GM12891 (cell line): ENCODE measurements around the gene PTPRN2.
"Not testable (repeated sequence)": the region's sequence is repeated elsewhere in the genome, so short reads cannot be mapped to it uniquely, and the experiment has no call there.

Experiments
- DNase-seq: peaks from one replicate; pipeline ENCODE4 v3.0.0; 2011; ENCODE audit warnings: low spot score; ENCODE audit not compliant: insufficient read length
- FAIRE-seq: peaks from 2 replicates; lab custom pipeline; 2011; peaks lifted over from hg19 to GRCh38; lab: Jason Lieb, UNC
- PAX5 ChIP-seq: IDR thresholded peaks from 2 replicates; pipeline ENCODE4 v1.6.1; 2011; ENCODE audit warnings: low read length, moderate library complexity, mild to moderate bottlenecking; ENCODE audit not compliant: insufficient read depth, severe bottlenecking
- POLR2A ChIP-seq: IDR thresholded peaks from 2 replicates; pipeline ENCODE4 v1.6.1; 2011; ENCODE audit warnings: low read depth, low read length, control low read depth
- POLR2AphosphoS5 ChIP-seq: IDR thresholded peaks from 2 replicates; pipeline ENCODE4 v1.6.1; 2011; ENCODE audit warnings: low read depth, low read length, control low read depth
- POU2F2 ChIP-seq: IDR thresholded peaks from 2 replicates; pipeline ENCODE4 v1.6.1; 2011; ENCODE audit warnings: low read depth, mild to moderate bottlenecking, control low read depth, low read length, moderate library complexity
- SPI1 ChIP-seq: IDR thresholded peaks from 2 replicates; pipeline ENCODE4 v1.6.1; 2011; ENCODE audit warnings: low read depth, low read length, control low read depth
- TAF1 ChIP-seq: IDR thresholded peaks from 2 replicates; pipeline ENCODE4 v1.6.1; 2011; ENCODE audit warnings: low read depth, low read length, control low read depth

PTPRN2 gene

DNA sequence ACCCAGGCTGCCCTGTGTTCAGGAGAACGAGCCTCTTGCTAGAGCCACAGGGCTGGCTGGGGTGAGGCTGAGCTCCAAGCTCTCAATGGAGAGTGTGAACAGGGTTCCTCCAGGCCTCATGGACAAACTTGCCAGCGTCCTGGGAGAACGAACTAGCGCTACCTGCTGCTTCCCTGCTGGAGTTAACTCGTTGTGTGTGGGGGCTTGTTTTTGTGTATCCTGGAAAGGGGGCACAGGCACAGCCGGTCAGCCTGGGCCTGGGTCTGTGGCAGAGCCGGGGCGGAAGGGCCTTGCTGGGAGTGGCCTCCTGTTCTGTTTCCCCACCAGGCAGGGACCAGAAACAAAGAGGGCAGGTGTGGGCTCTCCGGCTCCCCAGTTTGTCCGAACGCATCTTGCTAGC, 991.6 kb downstream of the PTPRN2 start:
- no peak for DNase-seq
- no peak for FAIRE-seq
- no peak for TF ChIP-seq PAX5
- no peak for TF ChIP-seq SPI1
- TF ChIP-seq POLR2A = no peak
- TF ChIP-seq TAF1 = no peak
- TF ChIP-seq POU2F2 = no peak
- TF ChIP-seq POLR2AphosphoS5 = no peak

DNA sequence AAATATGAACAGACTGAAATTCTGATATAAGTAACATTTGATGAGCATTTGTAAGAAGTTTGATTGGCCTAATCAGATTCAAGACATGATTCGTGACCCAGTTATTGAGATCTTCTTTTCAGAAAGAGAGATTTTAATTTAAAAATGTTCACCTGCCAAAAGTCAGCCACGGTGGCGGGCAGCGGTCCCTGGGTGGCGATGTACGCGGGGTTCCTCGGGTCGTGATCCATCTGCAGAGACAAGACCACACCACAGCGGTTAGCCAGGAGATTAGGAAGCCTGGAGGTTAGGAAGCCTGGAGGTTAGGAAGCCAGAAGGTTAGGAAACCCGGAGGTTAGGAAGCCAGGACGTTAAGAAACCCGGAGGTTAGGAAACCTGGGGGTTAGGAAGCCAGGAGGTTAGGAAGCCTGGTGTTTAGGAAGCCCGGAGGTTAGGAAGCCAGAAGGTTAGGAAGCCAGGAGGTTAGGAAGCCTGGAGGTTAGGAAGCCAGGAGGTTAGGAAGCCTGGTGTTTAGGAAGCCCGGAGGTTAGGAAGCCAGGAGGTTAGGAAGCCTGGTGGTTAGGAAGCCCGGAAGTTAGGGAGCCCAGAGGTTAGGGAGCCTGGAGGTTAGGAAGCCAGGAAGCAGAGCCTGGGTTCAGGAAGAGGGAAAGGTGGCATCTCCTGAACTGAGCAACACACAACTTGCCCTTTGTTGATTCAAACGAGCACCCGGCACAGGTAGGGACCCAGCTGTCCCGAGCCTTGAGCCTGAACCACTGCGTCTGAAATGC, 992.4 kb downstream of the PTPRN2 start:
- no peak for FAIRE-seq
- DNase-seq = no peak
- TF ChIP-seq TAF1 (no peak), POLR2AphosphoS5 (no peak), PAX5 (no peak), POLR2A (no peak), POU2F2 (no peak), SPI1 (no peak)

DNA sequence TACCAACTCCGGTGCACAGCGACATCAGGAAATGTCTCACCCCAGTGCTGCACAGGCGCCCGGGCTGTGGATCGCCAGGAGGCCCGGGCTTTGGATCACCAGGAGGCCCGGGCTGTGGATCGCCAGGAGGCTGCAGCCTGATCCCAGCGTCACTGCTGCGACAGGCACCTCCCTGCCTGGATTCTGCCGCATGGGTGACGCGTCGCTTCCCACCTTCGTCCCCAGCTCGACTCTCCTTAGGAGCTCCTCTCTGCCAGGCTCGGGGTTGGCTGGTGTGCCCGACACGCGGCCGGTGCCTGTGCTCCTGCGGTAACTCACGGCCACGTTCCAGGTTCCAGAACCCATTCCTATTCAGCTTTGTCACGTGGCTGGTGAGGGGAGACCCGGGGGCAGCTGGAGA, 993.3 kb downstream of the PTPRN2 start:
- FAIRE-seq (no peak), DNase-seq (no peak)
- TF ChIP-seq POU2F2 (no peak), POLR2A (no peak), POLR2AphosphoS5 (no peak), SPI1 (no peak), TAF1 (no peak), PAX5 (no peak)

DNA sequence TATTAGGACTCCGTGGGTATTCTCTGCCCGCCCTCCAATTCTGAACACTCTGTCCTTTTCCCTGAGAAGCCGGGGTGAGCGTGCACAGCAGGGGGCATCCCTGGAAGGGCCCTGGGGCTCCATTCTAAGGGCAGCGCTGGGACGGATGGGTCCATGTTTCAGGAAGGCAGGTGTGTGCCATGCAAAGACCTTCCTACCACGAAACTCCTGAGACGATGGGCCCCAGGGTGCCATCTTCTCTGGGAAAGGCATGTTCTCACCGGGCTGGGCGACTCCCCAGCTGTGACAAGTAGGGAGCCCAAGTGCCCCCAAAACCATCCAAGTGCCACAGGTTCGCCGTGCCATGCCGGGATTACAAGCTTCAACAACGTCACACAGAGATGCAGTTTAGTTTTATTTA, 994.1 kb downstream of the PTPRN2 start:
- TF ChIP-seq POU2F2 (no peak), SPI1 (no peak), PAX5 (no peak), TAF1 (no peak), POLR2AphosphoS5 (no peak), POLR2A (no peak)
- no peak for DNase-seq
- FAIRE-seq = no peak

DNA sequence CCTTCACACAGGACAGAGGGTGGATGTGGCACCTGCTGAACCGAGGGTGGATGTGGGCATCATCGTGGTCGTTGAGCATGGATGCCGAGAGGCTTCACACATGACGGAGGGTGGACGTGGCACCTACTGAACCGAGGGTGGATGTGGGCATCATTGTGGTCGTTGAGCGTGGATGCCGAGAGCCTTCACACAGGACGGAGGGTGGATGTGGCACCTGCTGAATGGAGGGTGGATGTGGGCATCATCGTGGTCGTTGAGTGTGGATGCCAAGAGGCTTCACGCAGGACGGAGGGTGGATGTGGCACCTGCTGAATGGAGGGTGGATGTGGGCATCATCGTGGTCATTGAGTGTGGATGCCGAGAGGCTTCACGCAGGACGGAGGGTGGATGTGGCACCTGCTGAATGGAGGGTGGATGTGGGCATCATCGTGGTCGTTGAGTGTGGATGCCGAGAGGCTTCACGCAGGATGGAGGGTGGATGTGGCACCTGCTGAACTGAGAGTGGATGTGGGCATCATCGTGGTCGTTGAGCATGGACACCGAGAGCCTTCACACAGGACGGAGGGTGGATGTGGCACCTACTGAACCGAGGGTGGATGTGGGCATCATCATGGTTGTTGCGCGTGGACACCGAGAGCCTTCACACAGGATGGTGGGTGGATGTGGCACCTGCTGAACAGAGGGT, 994.8 kb downstream of the PTPRN2 start:
- FAIRE-seq, DNase-seq: not testable (repeated sequence)

DNA sequence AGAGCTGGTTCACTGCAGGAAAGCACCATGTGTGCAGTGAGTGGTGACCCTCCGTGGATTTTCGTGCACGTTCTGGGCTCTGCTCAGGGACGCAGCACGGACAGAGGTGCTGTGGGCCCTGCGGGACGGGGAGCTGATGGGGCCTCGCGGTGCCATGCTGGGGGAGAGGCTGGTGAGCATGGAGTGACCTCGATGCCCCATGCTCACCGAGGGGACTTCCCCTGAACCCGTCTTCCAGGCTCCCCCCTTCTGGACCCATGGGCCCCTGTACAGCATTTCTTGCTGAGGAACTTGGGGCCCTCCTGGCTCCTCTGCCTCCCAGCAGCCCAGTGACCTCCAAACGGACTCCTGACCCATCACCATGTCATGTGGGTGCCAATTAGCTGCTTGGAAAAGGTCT, 997.1 kb downstream of the PTPRN2 start:
- FAIRE-seq (no peak), DNase-seq (no peak)
- TF ChIP-seq SPI1 (no peak), PAX5 (no peak), POLR2AphosphoS5 (no peak), POLR2A (no peak), TAF1 (no peak), POU2F2 (no peak)

DNA sequence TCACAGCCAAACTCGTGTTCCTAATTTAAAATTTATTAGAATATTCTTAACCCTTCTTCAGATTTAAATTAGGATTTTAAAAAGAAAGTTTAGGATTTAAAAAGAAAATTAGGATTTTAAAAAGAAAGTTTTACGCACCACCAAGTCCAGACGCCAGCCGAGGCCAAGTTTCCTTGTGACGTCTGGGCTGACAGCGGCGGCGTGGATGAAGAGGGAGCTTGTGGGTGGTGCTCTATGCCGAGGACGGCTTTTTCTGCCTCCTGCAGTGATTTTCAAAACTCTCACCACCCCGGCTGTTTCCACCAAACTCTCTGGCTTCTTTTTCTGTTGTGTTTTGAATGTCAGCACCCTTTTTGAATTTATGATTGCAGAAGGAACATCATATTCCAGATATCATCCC, 997.9 kb downstream of the PTPRN2 start:
- no peak for TF ChIP-seq POLR2AphosphoS5
- FAIRE-seq (no peak), DNase-seq (no peak)

DNA sequence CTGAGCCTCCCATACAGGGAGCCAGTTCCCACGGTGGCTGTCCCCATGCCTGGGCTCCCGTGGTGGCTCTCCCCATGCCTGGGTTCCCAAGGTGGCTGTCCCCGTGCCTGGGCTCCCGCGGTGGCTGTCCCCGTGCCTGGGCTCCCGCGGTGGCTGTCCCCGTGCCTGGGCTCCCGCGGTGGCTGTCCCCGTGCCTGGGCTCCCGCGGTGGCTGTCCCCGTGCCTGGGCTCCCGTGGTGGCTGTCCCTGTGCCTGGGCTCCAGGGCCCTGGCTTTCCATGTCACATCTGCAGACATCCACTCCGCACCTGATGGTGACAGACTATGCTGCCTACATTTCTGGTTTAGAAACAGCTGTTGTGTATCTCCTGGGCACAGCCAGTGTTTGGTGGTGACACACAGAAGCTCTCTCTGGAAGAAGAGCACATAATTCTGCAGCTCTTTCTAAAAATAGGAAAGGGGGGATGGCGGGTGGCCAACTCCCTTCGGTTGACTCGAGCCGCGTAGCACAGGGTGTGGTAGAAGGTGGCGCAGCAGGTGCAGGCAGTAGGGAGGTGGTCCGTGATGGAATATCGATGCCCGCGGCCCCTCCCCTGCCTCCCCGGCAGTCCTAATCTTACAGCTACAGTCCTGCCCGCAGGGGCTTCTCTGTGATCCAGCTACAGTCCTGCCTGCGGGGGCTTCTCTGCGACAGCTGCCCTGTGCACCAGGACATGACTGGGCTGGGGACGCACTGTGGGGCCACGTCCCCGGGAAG, 999.6 kb downstream of the PTPRN2 start:
- DNase-seq (no peak), FAIRE-seq (no peak)
- TF ChIP-seq TAF1 (no peak), POLR2AphosphoS5 (no peak), POLR2A (no peak), PAX5 (no peak), POU2F2 (no peak)

DNA sequence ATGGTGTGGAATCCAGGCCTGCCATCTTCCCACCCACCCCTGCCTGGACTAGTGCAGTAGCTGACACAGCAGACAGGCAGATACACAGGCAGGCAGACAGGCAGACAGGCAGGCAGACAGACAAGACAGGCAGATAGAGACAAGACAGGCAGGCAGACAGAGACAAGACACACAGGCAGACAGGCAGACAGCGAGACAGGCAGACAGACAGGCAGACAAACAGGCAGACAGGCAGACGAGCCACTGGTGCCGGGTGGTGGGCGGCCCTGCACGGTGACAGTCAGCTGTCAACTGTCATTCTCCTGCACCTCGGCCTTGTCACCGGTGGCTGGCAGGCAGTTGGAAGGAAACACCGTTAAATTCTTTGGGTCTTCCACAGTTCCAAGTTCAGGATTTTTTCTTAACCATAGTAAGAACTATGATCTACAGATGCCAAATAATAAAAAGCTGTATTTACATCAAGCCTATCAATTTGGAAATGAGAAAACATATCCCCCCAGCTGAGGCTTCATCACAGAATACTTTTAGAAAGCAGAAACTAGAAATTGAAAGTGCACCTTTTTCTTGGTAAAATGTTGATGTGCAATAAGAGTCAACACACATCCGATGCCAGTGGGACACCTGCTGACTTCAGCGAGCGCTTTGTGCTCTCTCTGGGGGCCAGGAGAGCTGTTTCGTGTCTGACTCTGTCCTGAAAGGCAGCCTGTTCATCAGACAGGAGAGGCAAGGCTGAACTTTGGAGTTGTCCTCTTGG, 1000.4 kb downstream of the PTPRN2 start:
- TF ChIP-seq POLR2AphosphoS5 = no peak
- no peak for TF ChIP-seq POLR2A
- TF ChIP-seq TAF1 = no peak
- no peak for TF ChIP-seq PAX5
- TF ChIP-seq POU2F2 = no peak
- no peak for TF ChIP-seq SPI1
- FAIRE-seq = no peak
- DNase-seq = no peak
